SK-N-MC (cell line): ENCODE data around the gene TIFAB.

Source experiments
- EZH2 ChIP-seq: fragments of 200-600 bp; sonication (generic); IDR thresholded peaks from one replicate; pipeline ENCODE4 v1.6.1; 2017; ENCODE audit warnings: antibody characterized with exemption
- FOXP2 ChIP-seq: optimal IDR thresholded peaks from 2 replicates; pipeline ENCODE3; 2011; ENCODE audit warnings: mild to moderate bottlenecking, moderate library complexity; ENCODE audit not compliant: insufficient read depth; ENCODE audit errors: extremely low read length, control extremely low read depth
- POLR2AphosphoS5 ChIP-seq: IDR thresholded peaks from 2 replicates; pipeline ENCODE4 v1.6.1; 2012; ENCODE audit warnings: mild to moderate bottlenecking, low read depth, low read length, borderline replicate concordance

- TF ChIP-seq POLR2AphosphoS5 (no peak), EZH2 (no peak), FOXP2 (no peak)
Measured at GRCh38 chr5:135467871-135468485, 15.8 kb upstream of the TIFAB start.
